Upper lobe of left lung (tissue), 6 donors: ENCODE results near the gene ATP6V0C. TPM values are rescaled to one million over a fixed set of nuclear protein-coding genes. Genes with fewer than 3 reads are reported as not detected.

ENCODE experiments used
- ATAC-seq, 2 donors: fragments of 200-7000 bp; cut with Tn5 transposase; one replicate each; pipeline ENCODE4 v1.9.1; 2022; ENCODE audit warnings: mild to moderate bottlenecking in 2 of 2, moderate library complexity in 2 of 2; ENCODE audit not compliant: low FRiP score in 2 of 2
- DNase-seq, 2 donors: peaks; one replicate each; pipeline ENCODE4 v3.0.0-alpha.2; 2019 to 2020
- H3K27ac ChIP-seq, 4 donors: fragments of 200-600 bp; sonication (generic); one replicate each; pipeline ENCODE4 v1.5.1; 2016 to 2019
- H3K27me3 ChIP-seq, 4 donors: fragments of 200-600 bp; sonication (generic); one replicate each; pipeline ENCODE4 v1.5.1; 2017 to 2019
- H3K36me3 ChIP-seq, 4 donors: fragments of 200-600 bp; sonication (generic); one replicate each; pipeline ENCODE4 v1.5.1; 2016 to 2019
- H3K4me1 ChIP-seq, 4 donors: fragments of 200-600 bp; sonication (generic); one replicate each; pipeline ENCODE4 v1.5.1; 2018 to 2019
- H3K4me3 ChIP-seq, 4 donors: fragments of 200-600 bp; sonication (generic); one replicate each; pipeline ENCODE4 v1.5.1; 2017 to 2019; ENCODE audit warnings: mild to moderate bottlenecking in 2 of 4, moderate library complexity in 1 of 4
- H3K9me3 ChIP-seq, 4 donors: fragments of 200-600 bp; sonication (generic); one replicate each; pipeline ENCODE4 v1.5.1; 2018 to 2019
- CTCF ChIP-seq, 6 experiments: fragments of 450-650 bp in 4 of 6; fragments of 200-600 bp in 2 of 6; sonication (generic) in 2 of 6; IDR thresholded peaks; one replicate each; pipeline ENCODE4 v1.5.1; 2016 to 2019; ENCODE audit warnings: antibody characterized with exemption in 6 of 6
- EP300 ChIP-seq, 4 donors: sonication (generic); formaldehyde crosslinking; IDR thresholded peaks; one replicate each; pipeline ENCODE4 v1.5.1; 2017; ENCODE audit warnings: antibody characterized with exemption in 4 of 4, control low read depth in 2 of 4
- POLR2A ChIP-seq, 4 donors: fragments of 450-650 bp; IDR thresholded peaks; one replicate each; pipeline ENCODE4 v1.5.1; 2016 to 2017; ENCODE audit warnings: antibody characterized with exemption in 4 of 4, mild to moderate bottlenecking in 2 of 4
- POLR2AphosphoS5 ChIP-seq, 2 donors: sonication (generic); formaldehyde crosslinking; IDR thresholded peaks; one replicate each; pipeline ENCODE4 v1.5.1; 2017; ENCODE audit warnings: antibody characterized with exemption in 2 of 2
- WGBS, 2 donors: methylation state at CpG; one replicate each; pipeline ENCODE4 v1.1.5; 2017 to 2018; 5-methylcytosine and 5-hydroxymethylcytosine counted together
- total RNA-seq, 6 donors: library from RNA; depleted of rRNA in 4 of 6; stranded (reverse); fragments of >200 nt in 4 of 6; gene quantifications; one replicate each; pipeline versions ENCODE4 v1.1.0 to v1.2.1, GENCODE V29; 2016 to 2021
- donor health status: DM: no; HTN: no; CAD: no; lungs with moderate emphysema.
- donor health status: DM: no; HTN: yes; CAD: no; lungs with severe emphysema.

The ATP6V0C gene
- total RNA-seq: 100 to 1,000 TPM in 4 of 6 donors, 10 to 100 TPM in 2; 84.9 to 332 (median 164) TPM

DNA sequence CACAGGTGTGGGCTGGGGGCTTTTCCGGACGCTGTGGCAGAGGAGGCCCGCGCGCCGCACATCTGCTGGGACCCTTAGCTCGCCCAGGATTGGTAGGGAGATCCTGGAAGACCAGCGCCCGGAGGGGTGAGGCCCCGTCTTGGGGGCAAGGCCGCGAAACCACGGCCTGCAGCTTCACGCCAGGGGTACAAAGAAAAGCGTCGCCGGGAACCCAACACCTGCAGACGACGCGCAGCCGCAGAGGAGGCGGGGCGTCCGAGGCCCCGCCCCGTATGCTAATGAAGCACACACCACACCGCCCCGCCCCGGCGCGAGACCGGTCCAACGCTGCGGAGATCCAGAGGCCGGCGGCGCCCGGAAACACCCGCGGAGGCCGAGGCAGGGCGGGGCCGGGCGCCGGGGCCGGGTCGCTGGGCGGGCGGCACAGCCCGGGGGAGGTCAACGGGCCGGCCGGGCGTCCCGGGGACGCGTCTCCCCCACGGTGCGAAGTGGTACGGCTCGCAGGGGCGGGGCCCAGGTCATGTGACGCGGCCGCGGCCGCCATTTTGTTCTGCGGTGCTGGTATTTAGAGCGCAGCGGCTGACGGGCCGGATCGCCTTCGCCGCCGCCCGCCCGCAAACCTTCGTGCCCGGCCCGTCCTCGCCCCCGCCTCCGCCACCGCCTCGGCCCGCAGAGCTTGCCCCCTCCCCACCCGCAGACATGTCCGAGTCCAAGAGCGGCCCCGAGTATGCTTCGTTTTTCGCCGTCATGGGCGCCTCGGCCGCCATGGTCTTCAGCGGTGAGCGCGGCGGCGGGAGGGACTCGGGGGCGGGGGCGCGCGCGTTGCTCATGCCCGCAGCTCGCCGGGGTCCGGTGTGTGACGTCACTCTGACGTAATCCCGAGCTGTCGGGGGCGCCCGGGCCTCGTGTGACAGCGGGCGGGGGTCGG lies at the start of gene ATP6V0C:
Gene ATP6V0C (plus strand): TSS at position 548 of the 928 bp plus-strand sequence. CDS start 152 bp downstream, at position 700.
- TF ChIP-seq CTCF (IDR thresholded peaks at IDR 0.05): peak in 2 of 6 experiments; percentile 19 to 24
- peak; percentile 93 to 96 for TF ChIP-seq POLR2AphosphoS5 (IDR thresholded peaks at IDR 0.05)
- peak in 1 of 4 donors; percentile 48 for TF ChIP-seq EP300 (IDR thresholded peaks at IDR 0.05)
- peak; percentile 65 to 96 (median 92) for TF ChIP-seq POLR2A (IDR thresholded peaks at IDR 0.05)
- ATAC-seq: peak; percentile 91 to 92
- Histone ChIP-seq H3K4me1 (peaks cover 47 to 64% (median 57%) of the 10 kb centered on the region in 4 donors), H3K36me3 (no peaks in the 10 kb centered on the region), H3K4me3 (peak within 1 kb of the TSS; percentile 77 to 90 (median 82)), H3K27ac (peak within 1 kb of the TSS; percentile 98 to 100 (median 99)), H3K27me3 (no peaks in the 10 kb centered on the region), H3K9me3 (no peaks in the 10 kb centered on the region)
- WGBS, 2 donors: 0 to 8% methylated on average over 3 to 28 of the region's 122 CpGs
- DNase-seq: peak; percentile 96 to 99

GRCh38 chr16:2464333-2464732 lies 49.4 kb upstream of the ATP6V0C start:
- H3K27ac ChIP-seq: no peak overlapping the region
- H3K36me3 ChIP-seq: no peaks in the 10 kb centered on the region
- ATAC-seq (no peak), DNase-seq (peak in 1 of 2 donors; percentile 44)
- H3K9me3 ChIP-seq: no peaks in the 10 kb centered on the region
- TF ChIP-seq CTCF (IDR thresholded peaks at IDR 0.05) (no peak), EP300 (IDR thresholded peaks at IDR 0.05) (no peak), POLR2A (IDR thresholded peaks at IDR 0.05) (no peak), POLR2AphosphoS5 (IDR thresholded peaks at IDR 0.05) (no peak)
- H3K27me3 ChIP-seq: peaks cover 0 to 20% (median 9%) of the 10 kb centered on the region in 4 donors
- peaks cover 25 to 36% (median 30%) of the 10 kb centered on the region in 4 donors for H3K4me1 ChIP-seq
- no peak overlapping the region for H3K4me3 ChIP-seq
- 79 to 92% methylated on average over 2 to 12 of the region's 12 CpGs for WGBS, 2 donors

DNA sequence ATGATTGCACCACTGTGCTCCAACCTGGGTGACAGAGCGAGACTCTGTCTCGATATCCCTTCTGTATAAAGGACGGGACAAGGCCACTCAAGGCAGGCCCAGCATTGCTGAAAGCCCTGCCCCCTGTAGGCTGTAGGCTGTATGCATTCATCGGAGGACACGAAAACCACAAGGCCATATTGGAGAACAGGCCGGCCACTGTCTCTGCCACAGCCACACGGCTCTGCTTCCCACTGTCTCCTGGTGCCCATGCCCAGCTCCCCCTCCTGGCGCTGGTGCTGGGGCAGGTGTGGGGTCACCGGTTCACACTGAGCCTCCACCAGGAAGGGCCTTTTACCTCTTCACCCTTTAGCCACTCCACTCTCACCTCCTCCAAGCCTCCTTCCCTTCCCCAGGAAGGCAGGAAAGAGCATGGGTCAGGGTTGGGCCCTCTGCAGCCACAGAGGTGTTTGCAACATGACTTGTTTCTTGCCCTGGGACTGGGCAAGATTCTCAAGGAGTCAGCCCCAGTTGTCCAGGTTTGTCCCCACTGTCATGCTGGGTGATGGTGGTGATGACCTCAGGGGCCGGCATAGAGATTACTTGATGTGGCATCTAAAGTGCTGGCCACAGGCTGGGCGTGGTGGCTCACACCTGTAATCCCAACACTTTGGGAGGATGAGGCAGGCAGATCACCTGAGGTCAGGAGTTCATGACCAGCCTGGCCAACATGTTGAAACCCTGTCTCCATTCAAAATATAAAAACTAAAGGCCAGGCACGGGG lies 47.9 kb upstream of the ATP6V0C start:
- Histone ChIP-seq H3K27me3 (peaks cover 0 to 33% (median 12%) of the 10 kb centered on the region in 4 donors), H3K4me1 (peaks cover 18 to 36% (median 22%) of the 10 kb centered on the region in 4 donors), H3K9me3 (no peaks in the 10 kb centered on the region), H3K27ac (no peak overlapping the region), H3K4me3 (no peak overlapping the region), H3K36me3 (no peaks in the 10 kb centered on the region)
- ATAC-seq (no peak), DNase-seq (peak in 1 of 2 donors; percentile 52)
- TF ChIP-seq POLR2AphosphoS5 (IDR thresholded peaks at IDR 0.05) (no peak), CTCF (IDR thresholded peaks at IDR 0.05) (no peak), POLR2A (IDR thresholded peaks at IDR 0.05) (no peak), EP300 (IDR thresholded peaks at IDR 0.05) (no peak)
- WGBS, 2 donors: 85 to 88% methylated on average over 11 to 12 of the region's 12 CpGs

DNA sequence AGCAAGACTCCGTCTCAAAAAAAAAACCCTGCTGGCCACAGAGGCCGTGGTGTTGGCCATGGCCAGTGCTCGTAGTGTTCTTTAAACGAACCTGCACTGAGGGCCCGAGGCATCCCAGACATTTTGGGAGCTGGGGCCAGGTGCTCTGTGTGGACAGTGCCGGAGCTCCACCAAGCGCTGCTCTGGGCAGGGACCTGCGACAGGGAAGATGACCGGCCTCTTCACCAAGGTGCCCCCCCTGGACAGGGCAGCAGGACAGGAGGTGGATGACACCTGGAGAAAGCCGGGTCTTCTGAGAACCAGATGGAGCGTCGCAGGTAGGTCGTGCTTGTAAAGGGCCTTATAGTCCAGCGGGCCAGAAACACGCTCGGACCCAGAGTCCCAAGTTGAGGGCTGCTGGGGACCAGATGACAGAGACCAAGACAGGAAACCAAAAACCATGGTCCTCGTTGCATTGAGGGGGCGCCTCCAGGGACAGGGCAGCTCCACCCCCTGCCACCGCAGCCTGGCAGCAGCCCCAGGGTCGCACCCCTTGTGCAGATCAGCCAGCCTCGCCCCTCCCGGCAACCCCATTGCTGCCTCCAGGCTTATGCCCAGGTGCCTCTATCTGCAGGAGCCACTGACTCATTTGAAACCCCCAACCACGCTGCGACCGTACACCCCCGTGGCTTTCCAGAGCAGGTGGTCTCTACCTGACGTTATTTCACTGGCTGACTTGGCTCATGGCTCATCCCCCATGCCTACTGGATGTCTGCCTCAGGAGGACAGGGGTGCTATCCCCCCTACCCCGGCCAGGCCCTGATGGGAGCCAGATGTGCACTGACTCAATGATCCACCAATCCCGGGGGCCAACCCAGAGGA lies 46.9 kb upstream of the ATP6V0C start:
- H3K27ac ChIP-seq: no peak overlapping the region
- peaks cover 4 to 44% (median 23%) of the 10 kb centered on the region in 4 donors for H3K27me3 ChIP-seq
- WGBS, 2 donors: 83 to 85% methylated on average over 17 to 28 of the region's 29 CpGs
- no peaks in the 10 kb centered on the region for H3K9me3 ChIP-seq
- peak overlapping the region in 2 of 4 donors; percentile 43 to 51 for H3K4me3 ChIP-seq
- no peaks in the 10 kb centered on the region for H3K36me3 ChIP-seq
- peak in 1 of 2 donors; percentile 75 for DNase-seq
- TF ChIP-seq POLR2AphosphoS5 (IDR thresholded peaks at IDR 0.05): no peak
- H3K4me1 ChIP-seq: peaks cover 28 to 46% (median 33%) of the 10 kb centered on the region in 4 donors
- ATAC-seq: no peak
